A673 (cell line): ENCODE measurements around the gene RBM20.

ENCODE experiments used
- CTCF ChIP-seq: fragments of 300-800, 200-600 bp; sonication (generic); conservative IDR thresholded peaks from 2 replicates; pipeline ENCODE4 v1.5.1; 2017; ENCODE audit warnings: low read depth, mild to moderate bottlenecking, antibody characterized with exemption, low read length, moderate library complexity, mixed read lengths
- EZH2 ChIP-seq: fragments of 200-600 bp; sonication (generic); IDR thresholded peaks from 2 replicates; pipeline ENCODE4 v1.6.1; 2017; ENCODE audit warnings: borderline replicate concordance, low read depth, mild to moderate bottlenecking, mixed read lengths, antibody characterized with exemption, low read length; ENCODE audit not compliant: poor library complexity, severe bottlenecking

GRCh38 chr10:110812583-110812982 lies 168.4 kb downstream of the RBM20 start:
- TF ChIP-seq CTCF (no peak), EZH2 (no peak)
